Measurements from ENCODE around the gene CALML4. TPM values are rescaled to one million over a fixed set of nuclear protein-coding genes. Genes with fewer than 3 reads are reported as not detected.
"Not testable (repeated sequence)": the region's sequence is repeated elsewhere in the genome, so short reads cannot be mapped to it uniquely, and the experiment has no call there.

The CALML4 gene
- total and polyA plus RNA-seq, 4 donors: 4.4 to 21.3 (median 6.9) TPM

DNA sequence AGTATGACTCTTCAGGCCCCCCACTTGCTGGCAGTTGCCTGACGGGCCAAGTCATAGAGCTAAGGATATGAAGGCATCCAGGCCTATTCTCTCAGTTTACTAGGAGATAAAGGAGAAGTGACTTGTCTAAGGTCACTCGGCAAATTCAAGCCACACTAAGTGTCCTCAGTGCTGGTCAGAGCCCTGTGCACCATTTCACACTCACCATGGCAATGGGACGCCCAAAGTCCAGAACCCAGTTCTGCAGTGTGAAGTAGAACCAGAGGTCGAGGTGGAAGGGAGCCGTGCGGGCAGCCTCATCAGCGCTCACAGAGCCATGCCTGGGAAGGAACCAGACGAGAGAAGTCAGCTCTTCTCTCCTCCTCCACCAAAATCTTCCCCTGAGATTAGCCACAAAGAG is 13.2 kb upstream of the CALML4 start:
- DNase-seq (ENCODE audit: low read depth in 4 of 6, low spot score in 6 of 6): no peak
- H3K36me3 ChIP-seq (ENCODE audit: control insufficient read depth, insufficient read depth, low read length): peaks cover 11% of the 10 kb centered on the region
- H3K4me1 ChIP-seq (ENCODE audit: control insufficient read depth, insufficient read depth, low read length): no peaks in the 10 kb centered on the region
- H3K27ac ChIP-seq (ENCODE audit: low read depth, low read length): no peak overlapping the region
- WGBS (ENCODE audit: insufficient coverage): 100% methylated on average over 3 of the region's 8 CpGs
- H3K9me3 ChIP-seq (ENCODE audit: control insufficient read depth, insufficient read depth, low read length): no peaks in the 10 kb centered on the region
- H3K4me3 ChIP-seq (ENCODE audit: low read depth, low read length): no peak overlapping the region
- no peaks in the 10 kb centered on the region for H3K27me3 ChIP-seq (ENCODE audit: control insufficient read depth, insufficient read depth, low read length)

DNA sequence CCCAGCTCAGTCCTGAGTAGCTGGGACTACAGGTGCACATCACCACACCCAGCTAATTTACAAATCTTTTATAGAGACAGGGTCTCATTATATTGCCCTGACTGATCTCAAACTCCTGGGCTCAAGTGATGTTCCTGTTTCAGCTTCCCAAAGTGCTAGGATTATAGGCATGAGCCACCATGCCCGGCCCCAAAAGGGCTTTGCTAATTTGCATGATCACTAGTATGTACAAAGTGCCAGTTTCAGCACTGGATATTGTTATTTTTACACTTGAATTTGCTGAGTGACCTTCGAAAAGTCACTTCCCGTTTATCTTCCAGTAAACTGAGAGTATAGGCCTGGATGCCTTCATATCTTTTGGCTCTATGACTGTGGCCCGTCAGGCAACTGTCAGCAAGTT is 12.2 kb upstream of the CALML4 start:
- Histone ChIP-seq H3K27ac (ENCODE audit: low read depth, low read length) (no peak overlapping the region), H3K27me3 (ENCODE audit: control insufficient read depth, insufficient read depth, low read length) (no peaks in the 10 kb centered on the region), H3K9me3 (ENCODE audit: control insufficient read depth, insufficient read depth, low read length) (no peaks in the 10 kb centered on the region), H3K36me3 (ENCODE audit: control insufficient read depth, insufficient read depth, low read length) (peaks cover 11% of the 10 kb centered on the region), H3K4me3 (ENCODE audit: low read depth, low read length) (no peak overlapping the region), H3K4me1 (ENCODE audit: control insufficient read depth, insufficient read depth, low read length) (no peaks in the 10 kb centered on the region)
- DNase-seq (ENCODE audit: low read depth in 4 of 6, low spot score in 6 of 6): no peak
- WGBS (ENCODE audit: insufficient coverage): 94% methylated on average over 2 of the region's 4 CpGs

- Histone ChIP-seq H3K27me3 (ENCODE audit: control insufficient read depth, insufficient read depth, low read length) (no peaks in the 10 kb centered on the region), H3K4me3 (ENCODE audit: low read depth, low read length) (no peak overlapping the region), H3K36me3 (ENCODE audit: control insufficient read depth, insufficient read depth, low read length) (peaks cover 13% of the 10 kb centered on the region), H3K27ac (ENCODE audit: low read depth, low read length) (no peak overlapping the region), H3K9me3 (ENCODE audit: control insufficient read depth, insufficient read depth, low read length) (no peaks in the 10 kb centered on the region), H3K4me1 (ENCODE audit: control insufficient read depth, insufficient read depth, low read length) (peaks cover 16% of the 10 kb centered on the region)
- 82% methylated on average over 4 of the region's 6 CpGs for WGBS (ENCODE audit: insufficient coverage)
- no peak for DNase-seq (ENCODE audit: low read depth in 4 of 6, low spot score in 6 of 6)
Measured at GRCh38 chr15:68214838-68215254, 9.7 kb upstream of the CALML4 start.

GRCh38 chr15:68213991-68214837 is 9.1 kb upstream of the CALML4 start:
- H3K4me1 ChIP-seq (ENCODE audit: control insufficient read depth, insufficient read depth, low read length): peaks cover 16% of the 10 kb centered on the region
- 95% methylated on average over 9 of the region's 17 CpGs for WGBS (ENCODE audit: insufficient coverage)
- H3K4me3 ChIP-seq (ENCODE audit: low read depth, low read length): no peak overlapping the region
- H3K9me3 ChIP-seq (ENCODE audit: control insufficient read depth, insufficient read depth, low read length): no peaks in the 10 kb centered on the region
- DNase-seq (ENCODE audit: low read depth in 4 of 6, low spot score in 6 of 6): no peak
- H3K27ac ChIP-seq (ENCODE audit: low read depth, low read length): no peak overlapping the region
- peaks cover 13% of the 10 kb centered on the region for H3K36me3 ChIP-seq (ENCODE audit: control insufficient read depth, insufficient read depth, low read length)
- H3K27me3 ChIP-seq (ENCODE audit: control insufficient read depth, insufficient read depth, low read length): no peaks in the 10 kb centered on the region

DNA sequence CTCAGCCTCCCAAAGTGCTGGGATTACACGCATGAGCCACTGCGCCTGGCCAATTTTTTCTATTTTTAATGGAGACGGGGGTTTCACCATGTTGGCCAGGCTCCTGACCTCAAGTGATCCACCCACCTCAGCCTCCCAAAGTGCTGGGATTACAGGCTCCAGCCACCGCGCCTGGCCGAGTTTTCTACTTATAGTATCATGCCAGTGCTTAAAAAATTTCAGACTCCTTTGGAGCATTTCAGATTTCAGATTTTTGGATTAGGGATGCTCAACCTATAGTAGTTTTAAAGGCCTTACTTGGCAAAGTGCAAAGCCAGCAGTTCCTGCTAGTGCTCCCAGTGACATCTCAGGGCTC is 8.3 kb upstream of the CALML4 start:
- DNase-seq (ENCODE audit: low read depth in 4 of 6, low spot score in 6 of 6); H3K9me3 ChIP-seq (ENCODE audit: control insufficient read depth, insufficient read depth, low read length); H3K27me3 ChIP-seq (ENCODE audit: control insufficient read depth, insufficient read depth, low read length); H3K27ac ChIP-seq (ENCODE audit: low read depth, low read length); H3K4me3 ChIP-seq (ENCODE audit: low read depth, low read length): not testable (repeated sequence)
- 92% methylated on average over 3 of the region's 6 CpGs for WGBS (ENCODE audit: insufficient coverage)
- H3K4me1 ChIP-seq (ENCODE audit: control insufficient read depth, insufficient read depth, low read length): peaks cover 22% of the 10 kb centered on the region
- peaks cover 12% of the 10 kb centered on the region for H3K36me3 ChIP-seq (ENCODE audit: control insufficient read depth, insufficient read depth, low read length)

DNA sequence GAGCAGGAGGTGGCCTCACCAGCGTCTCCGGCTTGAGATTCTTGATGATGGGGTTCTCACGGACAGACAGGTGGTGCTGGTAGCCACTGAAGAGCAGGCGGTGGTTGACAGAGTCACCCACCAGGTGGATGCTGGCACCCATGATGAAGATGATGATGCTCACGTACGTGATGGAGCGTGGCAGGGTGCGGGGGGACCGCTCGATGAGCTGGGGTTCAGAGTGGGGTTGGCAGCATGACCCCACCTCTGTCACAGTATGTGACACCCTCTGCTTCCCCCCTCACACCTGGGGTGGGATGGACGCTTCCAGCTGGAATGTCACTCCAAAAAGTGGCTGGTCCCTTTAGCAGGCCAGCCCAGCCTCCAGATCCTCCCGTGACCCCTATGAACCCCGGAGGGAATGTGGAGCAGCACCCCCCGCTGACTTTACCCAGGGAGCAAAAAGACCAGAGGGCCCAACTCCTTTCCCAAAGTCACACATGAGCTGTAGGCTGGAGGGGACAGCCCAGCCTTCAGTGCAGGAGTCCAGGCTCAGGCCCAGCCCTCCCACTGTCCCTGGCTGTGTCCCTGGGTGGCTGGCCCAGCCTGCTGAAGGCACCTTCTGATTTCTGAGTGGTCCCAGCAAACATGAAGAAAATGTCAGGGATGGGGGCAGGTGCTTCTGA is 6.7 kb upstream of the CALML4 start:
- DNase-seq (ENCODE audit: low read depth in 4 of 6, low spot score in 6 of 6): no peak
- H3K4me3 ChIP-seq (ENCODE audit: low read depth, low read length): no peak overlapping the region
- H3K27ac ChIP-seq (ENCODE audit: low read depth, low read length): no peak overlapping the region
- H3K9me3 ChIP-seq (ENCODE audit: control insufficient read depth, insufficient read depth, low read length): no peaks in the 10 kb centered on the region
- peaks cover 23% of the 10 kb centered on the region for H3K36me3 ChIP-seq (ENCODE audit: control insufficient read depth, insufficient read depth, low read length)
- 89% methylated on average over 13 of the region's 14 CpGs for WGBS (ENCODE audit: insufficient coverage)
- H3K4me1 ChIP-seq (ENCODE audit: control insufficient read depth, insufficient read depth, low read length): peaks cover 27% of the 10 kb centered on the region
- H3K27me3 ChIP-seq (ENCODE audit: control insufficient read depth, insufficient read depth, low read length): no peaks in the 10 kb centered on the region

GRCh38 chr15:68210821-68211655 is 5.9 kb upstream of the CALML4 start:
- peaks cover 30% of the 10 kb centered on the region for H3K4me1 ChIP-seq (ENCODE audit: control insufficient read depth, insufficient read depth, low read length)
- 30% methylated on average over 20 of the region's 23 CpGs for WGBS (ENCODE audit: insufficient coverage)
- no peak overlapping the region for H3K27ac ChIP-seq (ENCODE audit: low read depth, low read length)
- peak overlapping the region; percentile 16 for H3K4me3 ChIP-seq (ENCODE audit: low read depth, low read length)
- peak in 4 of 6 donors; percentile 69 to 91 (median 82) for DNase-seq (ENCODE audit: low read depth in 4 of 6, low spot score in 6 of 6)
- H3K9me3 ChIP-seq (ENCODE audit: control insufficient read depth, insufficient read depth, low read length): no peaks in the 10 kb centered on the region
- no peaks in the 10 kb centered on the region for H3K27me3 ChIP-seq (ENCODE audit: control insufficient read depth, insufficient read depth, low read length)
- H3K36me3 ChIP-seq (ENCODE audit: control insufficient read depth, insufficient read depth, low read length): peaks cover 23% of the 10 kb centered on the region

GRCh38 chr15:68210409-68210756 is 5.3 kb upstream of the CALML4 start:
- WGBS (ENCODE audit: insufficient coverage): 84% methylated on average over 6 of the region's 9 CpGs
- peaks cover 23% of the 10 kb centered on the region for H3K36me3 ChIP-seq (ENCODE audit: control insufficient read depth, insufficient read depth, low read length)
- no peak overlapping the region for H3K27ac ChIP-seq (ENCODE audit: low read depth, low read length)

DNA sequence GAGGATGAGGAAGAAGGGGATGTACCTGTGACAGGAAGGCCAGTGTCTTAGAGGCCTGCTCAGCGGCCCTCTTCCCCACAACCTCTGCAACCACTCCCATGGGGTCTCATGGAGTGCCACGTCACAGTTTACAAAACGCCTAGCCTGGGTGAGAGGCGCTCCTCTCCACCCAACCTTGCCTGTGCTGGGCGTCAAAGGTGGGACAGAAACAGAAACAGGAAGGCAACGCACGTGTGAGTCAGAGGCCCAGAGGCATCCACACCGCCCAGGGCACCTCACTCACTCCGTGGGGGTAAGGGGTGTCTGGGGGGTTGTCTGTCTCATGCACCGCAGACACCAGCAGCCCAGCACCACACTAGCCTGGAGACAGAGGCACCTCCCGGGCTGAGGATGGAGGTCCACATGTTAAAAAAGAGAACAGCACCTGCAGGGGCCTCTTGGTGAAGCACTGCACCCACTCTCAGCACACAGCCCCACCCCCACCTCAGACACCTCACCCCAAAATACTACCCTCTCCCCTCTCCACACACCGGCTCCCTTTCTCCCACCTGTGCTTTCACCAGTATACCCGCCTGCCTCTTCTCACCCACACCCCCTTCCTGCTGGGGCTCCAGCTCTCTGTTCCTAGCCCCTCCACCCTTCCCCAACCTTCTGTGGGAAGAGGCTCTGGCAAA is 4.7 kb upstream of the CALML4 start:
- H3K4me1 ChIP-seq (ENCODE audit: control insufficient read depth, insufficient read depth, low read length): peaks cover 40% of the 10 kb centered on the region
- no peaks in the 10 kb centered on the region for H3K9me3 ChIP-seq (ENCODE audit: control insufficient read depth, insufficient read depth, low read length)
- no peaks in the 10 kb centered on the region for H3K27me3 ChIP-seq (ENCODE audit: control insufficient read depth, insufficient read depth, low read length)
- H3K36me3 ChIP-seq (ENCODE audit: control insufficient read depth, insufficient read depth, low read length): peaks cover 23% of the 10 kb centered on the region
- WGBS (ENCODE audit: insufficient coverage): 96% methylated on average over 7 of the region's 13 CpGs
- H3K4me3 ChIP-seq (ENCODE audit: low read depth, low read length): no peak overlapping the region
- DNase-seq (ENCODE audit: low read depth in 4 of 6, low spot score in 6 of 6): no peak
- no peak overlapping the region for H3K27ac ChIP-seq (ENCODE audit: low read depth, low read length)

More at GRCh38 chr15:68210409-68210756, 5.3 kb upstream of the CALML4 start:
- Histone ChIP-seq H3K4me3 (ENCODE audit: low read depth, low read length) (peak overlapping the region; percentile 16), H3K4me1 (ENCODE audit: control insufficient read depth, insufficient read depth, low read length) (peaks cover 35% of the 10 kb centered on the region), H3K9me3 (ENCODE audit: control insufficient read depth, insufficient read depth, low read length) (no peaks in the 10 kb centered on the region), H3K27me3 (ENCODE audit: control insufficient read depth, insufficient read depth, low read length) (no peaks in the 10 kb centered on the region)
- DNase-seq (ENCODE audit: low read depth in 4 of 6, low spot score in 6 of 6): no peak

Measured in spinal cord (tissue), 10 donors.